NK-92 treated with Interleukin-12 subunit alpha and Interleukin-12 subunit beta, amount 100 ng/mL, for 24 hours (cell line): ENCODE data around the gene COG7.
"Not testable (repeated sequence)": the region's sequence is repeated elsewhere in the genome, so short reads cannot be mapped to it uniquely, and the experiment has no call there.

Experiments used
- DNase-seq: peaks from one replicate; lab custom pipeline; 2025; lab: John Stamatoyannopoulos, UW

The COG7 gene

GRCh38 chr16:23384878-23385277, 68.1 kb downstream of the COG7 start:
- DNase-seq, result no peak

GRCh38 chr16:23383881-23384280, 69.1 kb downstream of the COG7 start:
- no peak for DNase-seq

- DNase-seq, result no peak
These were observed 70.7 kb downstream of the COG7 start for GRCh38 chr16:23382279-23382678.

- not testable (repeated sequence) for DNase-seq
These were observed 71.3 kb downstream of the COG7 start for GRCh38 chr16:23381702-23382101.

GRCh38 chr16:23380501-23380951, 72.5 kb downstream of the COG7 start:
- DNase-seq, result no peak

GRCh38 chr16:23379707-23380106, 73.3 kb downstream of the COG7 start:
- DNase-seq, result no peak

- DNase-seq, result no peak
These were observed 74.1 kb downstream of the COG7 start for GRCh38 chr16:23378921-23379320.

GRCh38 chr16:23378256-23378655, 74.7 kb downstream of the COG7 start:
- no peak for DNase-seq

- no peak for DNase-seq
These were observed 75.7 kb downstream of the COG7 start for GRCh38 chr16:23377071-23377931.

GRCh38 chr16:23375643-23376042, 77.3 kb downstream of the COG7 start:
- DNase-seq, result no peak

- no peak for DNase-seq
These were observed 78.1 kb downstream of the COG7 start for GRCh38 chr16:23374721-23375510.

- no peak for DNase-seq
These were observed 79.4 kb downstream of the COG7 start for GRCh38 chr16:23373436-23374219.

- no peak for DNase-seq
These were observed 81.6 kb downstream of the COG7 start for GRCh38 chr16:23371368-23371767.

GRCh38 chr16:23369416-23369815, 83.6 kb downstream of the COG7 start:
- no peak for DNase-seq

- DNase-seq, result no peak
These were observed 84.5 kb downstream of the COG7 start for GRCh38 chr16:23368469-23368868.

- no peak for DNase-seq
These were observed 85.0 kb downstream of the COG7 start for GRCh38 chr16:23367988-23368387.

- no peak for DNase-seq
These were observed 85.4 kb downstream of the COG7 start for GRCh38 chr16:23367564-23367963.

- not testable (repeated sequence) for DNase-seq
These were observed 86.6 kb downstream of the COG7 start for GRCh38 chr16:23366341-23366740.

- peak; percentile 59 for DNase-seq
These were observed 87.3 kb downstream of the COG7 start for GRCh38 chr16:23365602-23366240.

- no peak for DNase-seq
These were observed 90.3 kb downstream of the COG7 start for GRCh38 chr16:23362460-23363317.
